ENCODE data around the gene PTPRN2.

The PTPRN2 gene

GRCh38 chr7:158499082-158499455 is 88.6 kb downstream of the PTPRN2 start:
- DNase-seq (ENCODE audit: low read depth) = no peak
- TF ChIP-seq CTCF (IDR thresholded peaks at IDR 0.05; ENCODE audit: control insufficient read depth, extremely low read depth, insufficient read depth) = no peak
- no peak overlapping the region for H3K4me3 ChIP-seq (ENCODE audit: low read depth, low read length)

GRCh38 chr7:158498443-158499081 is 89.1 kb downstream of the PTPRN2 start:
- H3K4me3 ChIP-seq (ENCODE audit: low read depth, low read length) = no peak overlapping the region
- DNase-seq (ENCODE audit: low read depth) = no peak
- no peak for TF ChIP-seq CTCF (IDR thresholded peaks at IDR 0.05; ENCODE audit: control insufficient read depth, extremely low read depth, insufficient read depth)

GRCh38 chr7:158497627-158498026 is 90.0 kb downstream of the PTPRN2 start:
- no peak for TF ChIP-seq CTCF (IDR thresholded peaks at IDR 0.05; ENCODE audit: control insufficient read depth, extremely low read depth, insufficient read depth)
- no peak for DNase-seq (ENCODE audit: low read depth)

GRCh38 chr7:158495786-158496185 is 91.8 kb downstream of the PTPRN2 start:
- 0 out of 2 replicates have a peak, but pooled peaks have one; percentile 14 for TF ChIP-seq CTCF (IDR thresholded peaks at IDR 0.05; ENCODE audit: control insufficient read depth, extremely low read depth, insufficient read depth)
- DNase-seq (ENCODE audit: low read depth) = no peak
- H3K4me3 ChIP-seq (ENCODE audit: low read depth, low read length) = no peak overlapping the region

More at GRCh38 chr7:158497627-158498026, 90.0 kb downstream of the PTPRN2 start:
- no peak overlapping the region for H3K4me3 ChIP-seq (ENCODE audit: low read depth, low read length)

- no peak for DNase-seq (ENCODE audit: low read depth)
- no peak for TF ChIP-seq CTCF (IDR thresholded peaks at IDR 0.05; ENCODE audit: control insufficient read depth, extremely low read depth, insufficient read depth)
Observed at GRCh38 chr7:158495216-158495615, 92.4 kb downstream of the PTPRN2 start.

GRCh38 chr7:158494643-158495042 is 93.0 kb downstream of the PTPRN2 start:
- no peak overlapping the region for H3K4me3 ChIP-seq (ENCODE audit: low read depth, low read length)
- no peak for DNase-seq (ENCODE audit: low read depth)
- no peak for TF ChIP-seq CTCF (IDR thresholded peaks at IDR 0.05; ENCODE audit: control insufficient read depth, extremely low read depth, insufficient read depth)

More at GRCh38 chr7:158495216-158495615, 92.4 kb downstream of the PTPRN2 start:
- H3K4me3 ChIP-seq (ENCODE audit: low read depth, low read length) = no peak overlapping the region

- TF ChIP-seq CTCF (IDR thresholded peaks at IDR 0.05; ENCODE audit: control insufficient read depth, extremely low read depth, insufficient read depth) = peak; percentile 71
- peak; percentile 3 for DNase-seq (ENCODE audit: low read depth)
- H3K4me3 ChIP-seq (ENCODE audit: low read depth, low read length) = no peak overlapping the region
Observed at GRCh38 chr7:158494162-158494586, 93.4 kb downstream of the PTPRN2 start.

All from LNCaP clone FGC (cell line).